22Rv1 (cell line): ENCODE data around the gene GRM8.

Experiments
- CTCF ChIP-seq: fragments of 450-650 bp; IDR thresholded peaks from 2 replicates; pipeline ENCODE4 v1.5.1; 2017; ENCODE audit warnings: mild to moderate bottlenecking
- ZFX ChIP-seq: fragments of 450-650 bp; IDR thresholded peaks from 2 replicates; pipeline ENCODE4 v1.6.1; 2017; ENCODE audit warnings: antibody characterized with exemption, borderline replicate concordance

DNA sequence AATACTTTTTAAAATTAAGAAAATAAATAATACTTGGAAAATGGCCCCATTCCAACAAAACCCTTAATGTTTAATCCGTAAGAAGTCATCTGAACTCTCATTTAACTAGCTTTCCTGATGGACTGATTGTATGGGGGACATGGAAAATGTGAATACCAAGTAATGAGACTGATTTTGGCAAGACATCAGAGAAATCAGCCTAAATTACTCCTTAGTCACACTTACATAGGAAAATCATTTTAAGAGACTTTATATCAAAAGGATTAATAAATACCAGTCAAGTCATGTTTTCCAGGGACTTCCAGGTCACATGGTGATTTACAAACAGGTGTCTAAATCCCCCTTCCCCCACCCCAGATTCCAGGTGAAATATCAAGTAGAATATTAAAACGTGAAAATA, 58.2 kb downstream of the GRM8 start:
- TF ChIP-seq CTCF (no peak), ZFX (no peak)
